GM23248 (cell line): ENCODE results near the gene NKAIN2. TPM values are rescaled to one million over a fixed set of nuclear protein-coding genes. Genes with fewer than 3 reads are reported as not detected.

Source experiments
- DNase-seq: peaks from one replicate; pipeline ENCODE4 v3.0.0-alpha.2; 2015
- H2AFZ ChIP-seq: fragments of 200-600 bp; sonication (generic); 2 replicates; pipeline ENCODE4 v1.6.1; 2016; ENCODE audit warnings: antibody characterized with exemption
- H3F3A ChIP-seq: fragments of 200-600 bp; sonication (generic); 2 replicates; pipeline ENCODE4 v1.6.1; 2016; ENCODE audit warnings: mild to moderate bottlenecking, antibody characterized with exemption, mixed run types; ENCODE audit not compliant: insufficient read depth
- H3K27ac ChIP-seq: fragments of 200-600 bp; sonication (generic); 2 replicates; pipeline ENCODE4 v1.5.1; 2016; ENCODE audit warnings: mild to moderate bottlenecking
- H3K27me3 ChIP-seq: fragments of 200-600 bp; sonication (generic); replicated peaks from 2 replicates; pipeline ENCODE4 v1.6.1; 2016; ENCODE audit warnings: mild to moderate bottlenecking; ENCODE audit not compliant: insufficient read depth
- H3K36me3 ChIP-seq: fragments of 200-600 bp; sonication (generic); 2 replicates; pipeline ENCODE4 v1.6.1; 2016; ENCODE audit warnings: low read depth, mild to moderate bottlenecking
- H3K4me1 ChIP-seq: fragments of 200-600 bp; sonication (generic); 2 replicates; pipeline ENCODE4 v1.6.1; 2016; ENCODE audit warnings: mild to moderate bottlenecking; ENCODE audit not compliant: insufficient read depth
- H3K4me2 ChIP-seq: fragments of 200-600 bp; sonication (generic); one replicate; pipeline ENCODE4 v1.6.1; 2016; ENCODE audit warnings: mild to moderate bottlenecking; ENCODE audit not compliant: unreplicated experiment
- H3K4me3 ChIP-seq: fragments of 200-600 bp; sonication (generic); 2 replicates; pipeline ENCODE4 v1.5.1; 2016; ENCODE audit warnings: mild to moderate bottlenecking
- H3K79me2 ChIP-seq: fragments of 200-600 bp; sonication (generic); 2 replicates; pipeline ENCODE4 v1.6.1; 2016; ENCODE audit warnings: mild to moderate bottlenecking; ENCODE audit not compliant: insufficient read depth
- H3K9ac ChIP-seq: fragments of 200-600 bp; sonication (generic); 2 replicates; pipeline ENCODE4 v1.6.1; 2016; ENCODE audit warnings: mild to moderate bottlenecking
- H3K9me2 ChIP-seq: fragments of 200-600 bp; sonication (generic); 2 replicates; pipeline ENCODE4 v1.6.1; 2016; ENCODE audit warnings: mixed run types, mild to moderate bottlenecking, moderate library complexity; ENCODE audit not compliant: insufficient read depth
- H3K9me3 ChIP-seq: fragments of 200-600 bp; sonication (generic); one replicate; pipeline ENCODE4 v1.6.1; 2017; ENCODE audit warnings: low read depth
- H4K20me1 ChIP-seq: fragments of 200-600 bp; sonication (generic); 2 replicates; pipeline ENCODE4 v1.6.0; 2016; ENCODE audit not compliant: insufficient read depth
- EZH2 ChIP-seq: fragments of 200-600 bp; sonication (generic); IDR thresholded peaks from 2 replicates; pipeline ENCODE4 v1.6.1; 2018; ENCODE audit warnings: antibody characterized with exemption, mild to moderate bottlenecking; ENCODE audit not compliant: insufficient read depth, poor library complexity, severe bottlenecking
- EZH2phosphoT487 ChIP-seq: fragments of 200-600 bp; sonication (generic); IDR thresholded peaks from 2 replicates; pipeline ENCODE4 v1.6.1; 2018; ENCODE audit warnings: antibody characterized with exemption, moderate library complexity, mild to moderate bottlenecking, low read depth; ENCODE audit not compliant: insufficient read depth
- WGBS, 2 experiments: methylation state at CpG; one replicate each; pipeline ENCODE4 v1.1.6; 2015 to 2017; ENCODE audit warnings: low lambda C conversion rate in 2 of 2, low coverage in 1 of 2; ENCODE audit errors: missing lambda C conversion rate in 2 of 2; 5-methylcytosine and 5-hydroxymethylcytosine counted together
- in situ Hi-C: fragments of 300-500 bp; cut with MboI; formaldehyde crosslinking; loops from 2 replicates; pipeline ENCODE4 v1.15.0; 2020
- polyA plus RNA-seq: library from polyadenylated mRNA; unstranded; fragments of >200 nt; fragmentation: Nextera tagmentation; extraction: Ambion mirVana; gene quantifications from 2 replicates; pipeline ENCODE4 v1.2.1, GENCODE V29; 2016
- total RNA-seq: library from RNA; depleted of rRNA; stranded (reverse); fragments of >200 nt; shearing (Covaris generic); gene quantifications from 2 replicates; pipeline ENCODE4 v1.2.3, GENCODE V29; 2014

NKAIN2 gene
- total and polyA plus RNA-seq, 2 experiments from 2014 or later: not detected

- H3K4me2 ChIP-seq: no peak overlapping the region
- H3K4me1 ChIP-seq: no peaks in the 10 kb centered on the region
- no peak overlapping the region for H2AFZ ChIP-seq
- H3K36me3 ChIP-seq: no peaks in the 10 kb centered on the region
- no peak overlapping the region for H3K27ac ChIP-seq
- H3K9ac ChIP-seq: no peak overlapping the region
- in situ Hi-C loops: no loop called here
- WGBS, 2 experiments: 11 to 12% methylated on average over 3 of the region's 3 CpGs
- no peak for TF ChIP-seq EZH2
- TF ChIP-seq EZH2phosphoT487: no peak
- no peaks in the 10 kb centered on the region for H3K9me3 ChIP-seq
- H4K20me1 ChIP-seq: no peaks in the 10 kb centered on the region
- no peaks in the 10 kb centered on the region for H3F3A ChIP-seq
- H3K4me3 ChIP-seq: no peak overlapping the region
- H3K27me3 ChIP-seq: no peaks in the 10 kb centered on the region
- DNase-seq: no peak
- no peaks in the 10 kb centered on the region for H3K9me2 ChIP-seq
- H3K79me2 ChIP-seq: no peaks in the 10 kb centered on the region
These were observed 637.8 kb downstream of the NKAIN2 start for GRCh38 chr6:124441450-124441849.

GRCh38 chr6:124443541-124443940 lies 639.9 kb downstream of the NKAIN2 start:
- no peaks in the 10 kb centered on the region for H3K36me3 ChIP-seq
- H3K9me2 ChIP-seq: no peaks in the 10 kb centered on the region
- H3F3A ChIP-seq: no peaks in the 10 kb centered on the region
- H3K9me3 ChIP-seq: no peaks in the 10 kb centered on the region
- H2AFZ ChIP-seq: no peak overlapping the region
- no peak overlapping the region for H3K4me2 ChIP-seq
- no peak overlapping the region for H3K4me3 ChIP-seq
- in situ Hi-C loops: no loop called here
- H3K4me1 ChIP-seq: no peaks in the 10 kb centered on the region
- TF ChIP-seq EZH2 (no peak), EZH2phosphoT487 (no peak)
- no peak overlapping the region for H3K27ac ChIP-seq
- WGBS, 2 experiments: 0 to 5% methylated on average over 2 of the region's 2 CpGs
- H3K27me3 ChIP-seq: no peaks in the 10 kb centered on the region
- no peak for DNase-seq
- no peaks in the 10 kb centered on the region for H4K20me1 ChIP-seq
- H3K79me2 ChIP-seq: no peaks in the 10 kb centered on the region
- H3K9ac ChIP-seq: no peak overlapping the region

- in situ Hi-C loops: no loop called here
- WGBS, 2 experiments: 9 to 21% methylated on average over 3 of the region's 3 CpGs
These were observed 641.9 kb downstream of the NKAIN2 start for GRCh38 chr6:124445581-124445980.

GRCh38 chr6:124446961-124447360 lies 643.3 kb downstream of the NKAIN2 start:
- WGBS, 2 experiments: 8 to 13% methylated on average over 3 of the region's 3 CpGs
- no peaks in the 10 kb centered on the region for H3K27me3 ChIP-seq
- H3K79me2 ChIP-seq: no peaks in the 10 kb centered on the region
- in situ Hi-C loops: no loop called here
- H3K9ac ChIP-seq: no peak overlapping the region
- no peaks in the 10 kb centered on the region for H3K4me1 ChIP-seq
- no peaks in the 10 kb centered on the region for H3K9me3 ChIP-seq
- TF ChIP-seq EZH2phosphoT487: no peak
- H3K4me2 ChIP-seq: no peak overlapping the region
- no peaks in the 10 kb centered on the region for H3K36me3 ChIP-seq
- no peaks in the 10 kb centered on the region for H3F3A ChIP-seq
- no peak overlapping the region for H3K27ac ChIP-seq
- no peaks in the 10 kb centered on the region for H3K9me2 ChIP-seq
- no peaks in the 10 kb centered on the region for H4K20me1 ChIP-seq
- DNase-seq: no peak
- no peak overlapping the region for H2AFZ ChIP-seq
- H3K4me3 ChIP-seq: no peak overlapping the region

More at GRCh38 chr6:124445581-124445980, 641.9 kb downstream of the NKAIN2 start:
- Histone ChIP-seq H3K4me1 (no peaks in the 10 kb centered on the region), H3K36me3 (no peaks in the 10 kb centered on the region), H3K4me3 (no peak overlapping the region), H3K4me2 (no peak overlapping the region), H4K20me1 (no peaks in the 10 kb centered on the region), H3F3A (no peaks in the 10 kb centered on the region), H3K9ac (no peak overlapping the region), H3K27ac (no peak overlapping the region), H3K27me3 (no peaks in the 10 kb centered on the region), H3K79me2 (no peaks in the 10 kb centered on the region), H2AFZ (no peak overlapping the region), H3K9me3 (no peaks in the 10 kb centered on the region), H3K9me2 (no peaks in the 10 kb centered on the region)
- DNase-seq: no peak
- TF ChIP-seq EZH2 (no peak), EZH2phosphoT487 (no peak)

GRCh38 chr6:124459268-124459667 lies 655.6 kb downstream of the NKAIN2 start:
- in situ Hi-C loops: no loop called here

More at GRCh38 chr6:124459268-124459667, 655.6 kb downstream of the NKAIN2 start:
- H3K4me1 ChIP-seq: no peaks in the 10 kb centered on the region
- no peaks in the 10 kb centered on the region for H4K20me1 ChIP-seq
- no peaks in the 10 kb centered on the region for H3K79me2 ChIP-seq
- H3K9me2 ChIP-seq: no peaks in the 10 kb centered on the region
- H3K9ac ChIP-seq: no peak overlapping the region
- TF ChIP-seq EZH2phosphoT487 (no peak), EZH2 (no peak)
- no peak overlapping the region for H3K27ac ChIP-seq
- no peak for DNase-seq
- H3K4me3 ChIP-seq: no peak overlapping the region
- H3K4me2 ChIP-seq: no peak overlapping the region
- H3K27me3 ChIP-seq: no peaks in the 10 kb centered on the region
- WGBS, 2 experiments: 46 to 51% methylated on average over 2 of the region's 2 CpGs
- no peaks in the 10 kb centered on the region for H3F3A ChIP-seq
- H3K9me3 ChIP-seq: no peaks in the 10 kb centered on the region
- no peak overlapping the region for H2AFZ ChIP-seq
- no peaks in the 10 kb centered on the region for H3K36me3 ChIP-seq
